Embryonic facial prominence (tissue), 1 donor: ENCODE results near the gene ITPK1.
"Not testable (repeated sequence)": the region's sequence is repeated elsewhere in the genome, so short reads cannot be mapped to it uniquely, and the experiment has no call there.

Source experiments
- DNase-seq: peaks from one replicate; pipeline ENCODE4 v3.0.0-alpha.2; 2016; ENCODE audit errors: extremely low spot score

Gene ITPK1

DNA sequence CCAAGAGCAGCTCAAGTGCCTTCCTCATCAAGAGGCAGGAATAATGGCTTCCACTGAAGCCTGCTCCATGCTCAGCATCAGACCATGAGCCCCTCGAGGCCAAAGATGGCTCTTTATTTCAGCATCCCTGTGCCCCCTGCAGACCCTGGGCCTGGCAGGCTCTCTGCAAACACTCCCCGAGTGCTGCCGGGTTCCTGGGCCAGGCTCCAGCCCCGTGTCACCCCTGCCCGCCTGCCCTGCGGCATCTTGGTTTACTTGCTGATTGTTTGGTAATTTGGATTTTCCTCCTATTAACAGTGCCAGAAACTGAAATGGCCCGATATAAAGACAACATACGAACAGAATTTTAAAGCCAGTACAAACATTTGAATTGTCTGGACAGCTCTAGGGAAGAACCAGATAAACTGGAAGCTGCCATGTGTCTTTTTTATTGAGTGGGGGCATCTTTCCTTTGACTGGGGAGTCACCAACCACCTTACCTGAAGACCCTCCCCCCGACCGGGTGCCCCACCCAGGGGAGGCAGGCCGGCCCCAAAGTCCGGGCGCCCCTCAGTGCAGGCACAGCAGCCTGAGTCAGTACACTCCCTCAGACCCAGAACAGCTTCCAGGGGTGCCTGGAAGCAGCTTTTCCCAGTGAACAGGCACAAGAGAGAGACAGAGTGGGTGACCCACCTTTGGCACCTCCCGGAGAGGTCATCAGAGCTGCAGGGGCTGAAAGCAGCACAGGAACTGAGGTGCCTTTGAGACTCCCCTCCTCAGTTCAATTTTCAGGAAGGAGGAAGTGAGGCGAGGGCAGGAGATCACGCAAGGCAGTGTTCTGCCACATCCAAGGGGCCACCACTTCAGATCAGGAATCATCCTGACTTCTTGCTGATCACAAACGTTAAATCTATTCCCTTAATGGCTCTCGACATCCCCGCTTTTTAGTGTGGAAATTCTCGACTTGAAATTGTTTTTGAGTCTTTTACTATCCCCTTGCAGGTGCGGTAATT is 30.6 kb downstream of the ITPK1 start:
- DNase-seq = no peak

DNA sequence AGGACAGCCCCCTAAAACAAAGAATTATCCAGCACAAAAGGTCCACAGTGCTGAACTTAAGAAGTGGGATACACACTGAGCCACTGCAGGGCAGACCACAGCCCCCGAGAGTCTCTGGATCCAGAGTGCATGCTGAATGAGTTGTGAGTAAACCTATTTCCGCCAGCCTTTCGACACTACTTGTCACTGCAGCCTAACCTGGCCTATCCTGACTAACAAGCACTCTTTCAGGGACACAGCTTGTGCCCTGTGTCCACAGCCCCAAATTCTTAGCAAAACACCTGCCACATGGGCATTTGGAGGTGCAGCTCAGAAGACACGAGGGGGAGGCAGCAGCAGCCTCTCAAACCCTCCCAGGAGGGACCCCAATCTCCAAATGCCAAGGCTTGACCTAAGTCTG is 31.3 kb downstream of the ITPK1 start:
- no peak for DNase-seq

DNA sequence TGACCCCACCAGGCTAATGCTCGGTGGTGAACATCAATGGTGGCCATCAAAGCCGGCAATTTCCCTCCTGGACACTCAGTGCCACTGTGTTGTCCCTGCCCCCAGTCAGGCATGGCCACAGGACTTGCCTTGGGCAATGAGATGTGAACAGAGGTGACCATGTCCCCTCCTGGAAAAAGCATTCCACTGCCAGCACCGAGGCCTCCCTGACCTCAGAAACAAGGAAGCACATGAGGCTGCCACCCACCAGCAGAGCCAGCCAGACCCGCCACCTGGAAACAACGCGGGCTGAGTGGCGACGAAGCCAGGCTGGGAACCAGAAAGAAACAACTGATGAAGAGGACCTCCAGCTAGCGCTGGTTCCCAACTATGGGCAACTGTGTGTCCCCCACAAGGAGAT is 31.8 kb downstream of the ITPK1 start:
- no peak for DNase-seq

DNA sequence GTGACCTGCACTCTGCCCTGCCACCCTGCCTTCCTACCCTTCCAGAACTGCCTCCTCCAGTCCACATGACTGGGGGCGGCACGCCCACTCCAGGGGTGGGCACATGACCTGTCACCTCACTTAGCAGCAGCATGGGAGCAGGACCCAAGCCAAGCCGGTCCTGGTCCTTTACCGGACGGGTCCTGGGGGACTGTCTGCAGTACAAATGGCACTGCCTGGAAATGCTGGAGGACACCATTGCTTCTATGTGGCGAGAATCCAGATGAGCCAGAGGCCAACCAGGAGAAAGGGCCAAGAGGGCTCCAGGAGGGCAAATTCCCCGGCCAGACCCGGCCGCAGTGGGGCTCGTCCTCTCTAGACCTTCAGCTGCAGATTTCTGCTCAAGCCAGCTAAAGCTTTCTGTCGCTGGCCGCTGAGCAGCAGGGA is 33.1 kb downstream of the ITPK1 start:
- no peak for DNase-seq

DNA sequence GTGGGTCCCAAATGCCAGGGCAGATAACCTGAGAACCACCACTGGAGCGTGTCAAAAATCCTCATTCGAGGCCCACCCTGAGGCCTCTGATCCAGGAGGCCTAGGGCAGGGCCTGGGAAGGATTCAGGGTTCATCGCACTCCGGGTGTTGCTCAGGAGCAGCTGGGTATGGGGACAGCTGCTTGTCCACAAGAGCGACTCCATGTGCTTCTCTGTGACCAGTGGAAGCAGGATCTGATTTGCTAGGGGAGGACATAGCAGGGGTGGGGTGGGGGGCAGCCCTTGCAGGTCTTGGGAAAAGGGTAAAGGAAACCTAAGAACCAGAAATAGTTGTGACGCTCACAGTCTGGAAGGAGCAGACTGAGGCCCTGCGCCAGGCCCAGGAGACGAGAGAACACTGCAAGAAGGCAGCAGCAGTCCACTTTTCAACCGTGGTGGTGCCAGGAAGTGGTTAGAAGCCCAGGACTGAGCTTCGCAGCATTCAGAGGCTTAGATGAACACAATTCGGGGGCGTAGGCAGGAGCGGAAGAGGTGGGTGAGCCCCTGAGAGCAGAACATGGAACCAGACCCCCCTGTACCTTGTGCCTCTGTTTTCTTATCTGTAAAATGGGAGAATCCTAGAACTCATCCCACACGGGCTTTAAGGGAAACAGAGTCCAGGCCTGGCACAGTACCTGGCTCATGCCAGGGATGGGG is 33.7 kb downstream of the ITPK1 start:
- no peak for DNase-seq

DNA sequence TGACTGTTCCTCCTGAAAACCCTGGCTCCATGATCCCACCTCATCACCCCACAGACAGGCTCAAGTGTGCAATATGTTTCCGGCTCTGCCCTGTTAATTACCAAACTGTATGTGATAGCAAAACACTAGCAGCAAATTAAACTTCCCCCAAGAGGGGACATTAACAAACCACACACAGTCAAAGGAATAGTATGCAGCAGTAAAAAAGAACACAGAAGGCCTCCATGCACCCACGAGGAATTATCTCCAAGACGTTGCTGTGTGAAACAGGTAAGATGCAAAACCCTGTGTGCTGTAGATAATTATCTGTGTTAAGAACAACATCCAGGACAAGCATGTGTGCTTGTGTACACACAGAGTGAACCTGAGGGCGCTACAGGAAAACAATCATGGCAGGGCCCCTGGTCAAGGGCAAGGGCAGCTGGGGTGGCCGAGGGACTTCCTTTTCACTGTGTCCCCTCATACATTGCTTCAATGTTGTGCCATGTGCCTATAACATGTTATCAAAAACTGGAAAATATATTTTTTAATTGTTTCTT is 35.8 kb downstream of the ITPK1 start:
- DNase-seq = no peak

DNA sequence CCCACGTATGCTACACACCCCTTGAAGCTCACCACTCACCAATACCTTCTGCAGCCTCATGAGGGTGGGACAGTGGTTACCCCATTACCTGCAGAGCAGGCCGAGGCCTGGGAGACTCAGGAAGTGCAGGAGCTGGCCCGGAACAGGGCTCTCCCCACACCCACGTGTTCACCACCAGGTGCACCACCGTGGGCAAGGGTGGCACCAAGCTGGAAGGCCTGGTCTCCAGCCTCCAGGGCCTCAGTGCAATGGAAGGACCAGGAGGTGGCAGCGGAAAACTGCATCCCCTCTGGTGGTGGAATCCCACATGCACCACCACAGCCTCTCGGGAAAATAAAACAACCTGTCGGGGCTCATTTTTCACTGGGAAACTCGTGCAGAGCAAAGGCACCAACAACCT is 36.4 kb downstream of the ITPK1 start:
- no peak for DNase-seq

DNA sequence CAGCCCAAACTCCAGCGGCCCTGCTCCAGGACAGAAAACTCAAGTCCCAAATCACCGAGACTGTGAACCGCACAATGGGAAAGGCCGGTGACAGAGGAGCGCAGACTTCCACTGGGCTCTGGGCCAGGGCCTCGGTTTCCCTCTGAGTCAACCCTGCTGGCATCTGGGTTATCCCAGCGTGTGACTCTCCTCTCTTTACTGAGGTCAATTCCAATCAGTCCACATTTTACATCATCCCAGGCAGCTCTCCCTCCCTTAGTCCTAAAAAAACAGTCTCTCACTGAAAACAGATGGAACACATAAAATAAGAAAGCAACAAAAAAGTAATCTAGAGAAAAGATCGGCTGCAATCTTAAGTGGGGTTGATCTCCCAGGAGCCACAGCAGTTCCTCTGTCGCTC is 36.9 kb downstream of the ITPK1 start:
- DNase-seq = no peak

DNA sequence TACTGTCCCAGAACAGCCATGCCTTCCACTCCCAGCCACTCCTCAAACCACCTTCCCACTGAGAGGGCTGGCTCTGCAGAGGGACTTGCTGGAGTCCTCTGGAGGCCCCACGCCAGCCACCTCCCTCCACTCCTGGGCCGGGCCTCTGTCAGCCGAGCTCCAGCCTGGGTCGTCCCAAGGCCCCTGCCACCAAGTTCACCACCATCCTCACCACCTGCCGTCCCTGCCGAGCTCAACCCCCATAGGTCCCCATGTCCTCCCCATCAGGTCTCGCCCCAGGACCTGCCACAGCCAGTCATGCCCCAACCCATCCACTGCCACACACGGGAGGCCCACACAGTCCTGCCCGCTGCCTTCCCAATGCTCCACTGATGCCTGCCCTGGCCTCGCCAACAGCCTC is 39.0 kb downstream of the ITPK1 start:
- no peak for DNase-seq

DNA sequence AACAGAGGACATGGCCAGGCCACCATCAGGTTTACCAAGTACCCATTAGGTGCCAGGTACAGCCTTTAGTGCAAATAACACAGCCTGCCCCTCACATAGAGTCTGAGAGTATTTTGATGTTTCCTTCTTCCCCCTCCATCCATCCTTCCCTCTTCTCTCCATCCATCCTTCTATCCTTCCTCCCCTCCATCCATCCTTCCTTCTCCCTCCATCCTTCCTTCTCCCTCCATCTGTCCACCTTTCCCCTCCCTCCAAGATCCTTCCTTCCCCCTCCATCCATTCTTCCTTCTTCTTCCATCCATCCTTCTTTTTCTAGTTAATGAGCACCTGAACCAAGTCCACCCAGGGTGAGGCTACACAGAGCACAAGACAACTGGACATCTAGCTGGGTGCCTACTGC is 39.8 kb downstream of the ITPK1 start:
- DNase-seq = no peak

DNA sequence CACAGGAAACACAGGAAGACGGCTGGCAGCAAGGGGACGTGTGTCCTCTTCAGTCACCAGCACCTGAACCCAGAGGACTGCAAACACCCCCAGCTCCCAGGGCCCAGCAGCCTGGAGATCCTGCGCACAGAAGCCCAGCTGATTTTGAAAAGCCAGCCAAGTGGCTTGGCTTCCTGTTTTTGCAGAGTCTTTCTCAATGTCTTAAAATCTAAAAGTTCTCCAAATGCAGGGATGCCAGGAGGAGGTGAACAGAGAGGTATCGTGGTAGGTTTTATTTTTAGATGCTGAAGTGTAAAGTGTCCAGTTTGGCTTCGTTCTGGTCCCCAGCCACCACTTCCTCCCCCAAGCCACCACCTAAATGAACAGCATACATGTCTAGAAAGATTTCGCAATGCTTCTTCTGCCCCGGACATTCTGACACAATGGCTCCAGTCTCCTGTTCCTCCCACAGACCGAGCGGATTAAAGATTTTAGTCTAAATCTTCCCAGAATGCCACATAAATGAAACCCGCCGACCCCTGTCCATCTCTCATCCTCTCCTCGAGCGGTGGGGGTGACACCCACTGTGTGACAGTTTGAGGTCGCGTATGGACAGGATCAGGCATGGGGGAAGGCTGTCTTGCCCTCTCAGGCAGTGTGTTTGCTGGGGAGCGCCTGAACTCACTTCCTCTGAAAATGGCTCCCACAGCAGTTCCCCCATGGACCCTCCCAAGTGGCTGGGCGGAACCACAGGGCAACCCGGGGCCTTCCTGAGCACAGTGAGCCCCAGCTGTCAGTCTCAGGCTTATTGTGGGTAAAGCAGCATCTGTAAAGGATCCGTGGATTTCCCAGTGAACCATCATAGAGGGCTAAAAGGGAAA is 41.6 kb downstream of the ITPK1 start:
- no peak for DNase-seq

DNA sequence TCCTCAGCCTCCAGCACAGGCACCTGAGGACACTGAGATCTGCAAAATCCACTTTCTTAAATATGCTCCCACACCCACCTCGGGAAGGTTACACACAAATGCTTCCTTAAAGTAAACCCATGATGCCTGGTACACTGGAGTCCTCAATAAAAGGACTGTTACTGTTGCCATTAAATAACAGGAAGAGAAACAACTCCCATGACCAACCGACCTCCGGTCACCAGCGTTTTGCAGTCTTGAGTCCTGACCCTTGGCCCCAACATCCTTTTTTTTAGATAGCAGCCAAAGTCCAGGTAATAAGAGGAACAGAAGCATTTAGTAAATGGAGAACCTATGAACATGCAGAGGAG is 42.4 kb downstream of the ITPK1 start:
- DNase-seq = no peak

DNA sequence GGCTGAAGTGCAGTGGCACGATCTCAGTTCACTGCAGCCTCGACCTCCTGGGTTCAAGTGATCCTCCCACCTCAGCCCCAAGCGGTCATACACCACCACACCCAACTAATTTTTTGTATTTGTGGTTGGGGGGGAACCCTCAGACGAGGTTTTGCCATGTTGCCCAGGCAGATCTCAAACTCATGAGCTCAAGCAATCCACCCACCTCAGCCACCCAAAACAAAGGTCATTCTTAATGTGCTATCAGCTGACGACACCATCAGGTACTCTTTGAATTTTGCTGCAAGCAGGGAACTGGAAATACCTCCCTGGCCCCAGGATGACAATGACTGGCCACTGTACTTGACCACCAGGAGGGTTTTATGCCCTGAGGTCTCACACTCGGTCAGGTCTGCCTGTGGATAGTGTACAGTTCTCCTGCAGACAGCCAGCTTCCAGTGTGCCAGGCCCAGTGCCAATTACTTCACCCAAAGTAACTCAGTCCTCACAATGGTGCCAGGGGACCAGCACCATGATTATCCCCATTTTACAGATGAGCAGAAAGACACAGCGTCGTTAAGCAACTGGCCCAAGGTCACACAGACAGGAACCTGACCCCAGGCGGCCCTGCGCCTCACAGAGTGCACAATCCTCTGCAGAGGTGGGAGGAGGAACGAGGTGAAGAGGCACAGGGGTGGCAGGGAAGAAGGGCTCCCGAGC is 42.9 kb downstream of the ITPK1 start:
- DNase-seq = no peak

DNA sequence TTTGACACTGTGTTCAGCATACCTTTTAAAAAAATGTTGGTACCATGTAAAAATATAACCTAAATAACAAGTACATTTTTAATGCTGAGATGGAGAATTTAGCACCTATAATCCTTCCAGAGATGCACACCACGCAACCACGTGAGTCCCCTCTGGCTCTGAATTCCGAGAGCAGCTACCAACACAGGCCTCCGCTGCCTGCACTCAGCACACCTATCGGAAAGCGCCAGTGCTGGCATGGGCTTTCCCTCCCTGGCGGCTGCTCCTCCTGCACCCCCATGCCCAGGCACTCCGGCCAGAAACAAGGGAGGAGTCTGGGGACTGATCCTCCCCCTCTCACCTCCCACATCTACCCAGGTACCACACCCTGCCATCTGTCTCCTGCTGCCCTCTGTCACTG is 47.0 kb downstream of the ITPK1 start:
- no peak for DNase-seq

DNA sequence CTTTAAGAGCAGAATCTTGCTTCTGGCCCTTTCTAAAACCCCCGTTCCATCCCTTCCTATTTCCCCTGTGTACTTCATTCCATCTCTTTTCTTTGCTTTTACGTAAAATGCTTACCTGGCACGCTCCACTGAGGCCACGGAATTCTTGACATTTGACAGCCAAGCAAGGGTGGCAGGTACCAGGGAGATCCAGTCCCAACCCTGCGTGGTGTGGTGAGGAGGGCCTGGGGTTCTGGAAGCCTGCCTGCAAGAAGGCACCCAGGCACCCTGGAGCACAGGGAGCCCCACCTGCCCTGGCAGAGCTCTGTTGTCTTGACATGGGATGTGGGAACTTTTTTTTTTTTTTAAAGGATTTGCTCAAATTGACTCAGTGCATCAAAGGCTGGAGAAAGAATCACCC is 48.6 kb downstream of the ITPK1 start:
- DNase-seq = no peak

DNA sequence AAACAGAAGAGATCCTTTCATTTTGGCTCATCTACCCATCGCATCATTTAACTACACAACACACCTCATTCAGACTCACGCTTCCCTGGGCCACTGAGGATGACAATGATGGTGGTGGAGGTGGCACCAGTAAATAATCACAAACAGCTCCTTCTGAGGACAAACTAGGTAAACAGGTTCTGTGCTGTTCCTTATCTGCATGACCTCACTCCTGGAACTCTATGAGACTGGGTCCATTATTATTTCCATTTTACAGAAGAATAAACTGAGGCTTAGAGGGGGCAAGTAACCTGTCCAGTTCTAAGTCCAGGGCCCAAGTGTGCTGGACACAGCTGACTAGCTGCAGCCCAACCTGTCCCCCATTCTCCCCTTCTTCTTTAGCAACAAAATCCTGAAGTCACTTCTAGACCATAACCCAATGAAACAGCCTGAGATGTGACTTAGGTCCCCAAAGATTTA is 50.4 kb downstream of the ITPK1 start:
- DNase-seq = no peak

DNA sequence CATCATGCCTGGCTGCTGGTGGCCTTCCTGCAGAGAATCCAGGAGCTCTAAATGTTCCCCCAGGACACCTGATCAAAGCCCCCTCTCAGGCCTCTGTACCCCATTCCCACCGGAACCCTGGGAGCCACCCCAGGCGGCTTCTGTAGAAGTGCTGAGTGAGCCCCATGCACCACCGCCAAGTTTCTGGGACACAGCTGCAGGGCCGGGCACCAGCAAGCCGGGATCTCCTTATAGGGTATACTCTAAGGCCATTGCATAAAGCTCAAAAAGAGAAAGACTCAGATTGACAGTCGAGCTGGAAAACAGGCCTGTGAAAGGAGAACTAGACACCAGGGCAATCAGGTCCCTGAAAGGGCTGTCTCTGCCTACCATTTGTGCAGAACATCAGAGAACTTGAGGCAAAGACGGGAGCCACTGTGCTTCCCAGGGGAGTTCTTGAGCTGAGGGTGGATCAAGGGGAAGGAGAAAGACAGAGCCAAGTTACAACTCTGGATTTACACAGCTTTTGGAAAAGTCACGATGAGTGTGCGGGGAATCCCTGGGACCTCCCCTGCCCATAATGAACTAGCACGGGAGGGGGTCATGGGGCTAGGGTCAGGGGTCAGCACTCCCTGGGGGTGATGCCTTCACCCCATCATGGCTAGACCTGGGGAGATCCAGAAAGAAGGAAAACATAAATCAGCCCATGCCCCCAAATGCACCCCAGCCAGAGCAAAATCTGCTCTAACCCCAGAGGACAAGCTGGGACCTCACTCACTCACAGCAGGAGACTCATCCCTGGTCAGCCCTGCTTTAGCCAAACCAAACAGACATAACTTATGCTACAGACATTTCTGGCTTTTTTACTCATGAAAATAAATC is 51.1 kb downstream of the ITPK1 start:
- no peak for DNase-seq

DNA sequence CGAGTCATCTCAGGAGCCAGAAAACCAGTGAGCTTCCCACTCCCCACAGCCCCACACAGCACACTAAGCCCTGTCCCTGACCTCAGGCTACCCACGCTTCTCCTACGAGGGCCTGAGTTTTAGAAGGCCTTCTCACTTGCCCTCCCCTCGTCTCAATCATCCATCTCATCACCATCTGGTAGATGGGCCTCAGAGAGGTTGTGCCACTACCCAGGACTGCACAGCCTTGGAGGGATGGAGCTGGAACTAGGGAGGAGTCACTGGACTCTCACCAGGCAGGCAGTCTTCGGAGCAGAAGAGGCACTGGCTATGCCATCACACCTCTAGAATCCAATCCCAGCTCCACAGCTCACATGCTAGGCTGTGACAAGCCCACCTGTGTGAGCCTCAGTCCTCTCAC is 52.3 kb downstream of the ITPK1 start:
- no peak for DNase-seq

DNA sequence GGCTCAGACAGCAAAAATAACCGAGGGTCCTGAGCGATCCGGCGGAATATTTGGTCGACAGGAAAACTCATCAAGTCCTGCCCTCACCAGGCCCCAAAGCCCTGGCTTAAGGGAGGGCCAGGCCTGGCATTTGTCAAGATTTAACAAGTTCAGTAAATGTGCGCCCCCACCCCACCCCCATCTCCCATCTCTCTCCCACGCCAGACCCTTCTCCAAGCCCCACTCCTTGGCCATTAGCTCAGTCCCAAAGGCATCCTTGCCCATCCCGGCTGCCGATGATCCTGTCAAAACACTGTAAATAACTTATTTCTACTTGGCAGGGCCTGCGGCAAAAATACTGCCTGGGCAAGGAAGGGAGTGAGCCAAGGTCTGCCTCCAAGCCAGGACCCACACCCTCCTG is 52.8 kb downstream of the ITPK1 start:
- no peak for DNase-seq

DNA sequence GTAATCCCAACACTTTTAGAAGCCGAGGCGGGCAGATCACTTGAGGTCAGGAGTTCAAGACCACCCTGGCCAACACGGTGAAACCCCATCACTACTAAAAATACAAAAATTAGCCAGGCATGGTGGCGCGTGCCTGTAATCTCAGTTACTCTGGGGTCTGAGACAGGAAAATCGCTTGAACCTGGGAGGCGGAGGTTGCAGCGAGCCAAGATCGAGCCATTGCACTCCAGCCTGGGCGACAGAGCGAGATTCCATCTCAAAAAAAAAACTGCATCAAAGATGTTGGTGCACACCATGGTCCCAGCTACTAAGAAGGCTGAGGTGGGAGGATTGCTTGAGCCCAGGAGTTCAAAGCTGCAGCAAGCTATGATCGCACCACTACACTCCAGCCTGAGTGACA is 53.7 kb downstream of the ITPK1 start:
- DNase-seq = not testable (repeated sequence)
